Keratinocyte (primary cell): ENCODE data around the gene RTEL1. TPM values are rescaled to one million over a fixed set of nuclear protein-coding genes. Genes with fewer than 3 reads are reported as not detected.
"Not testable (repeated sequence)": the region's sequence is repeated elsewhere in the genome, so short reads cannot be mapped to it uniquely, and the experiment has no call there.

Experiments
- DNase-seq: peaks from one replicate; pipeline ENCODE4 v3.0.0-alpha.2; 2011; ENCODE audit warnings: low read depth, missing footprints, low spot score
- FAIRE-seq: peaks from 2 replicates; lab custom pipeline; 2011; peaks lifted over from hg19 to GRCh38; lab: Jason Lieb, UNC
- H2AFZ ChIP-seq: 2 replicates; pipeline ENCODE4 v1.6.0; 2012; ENCODE audit warnings: low read length, control low read depth, inconsistent platforms; ENCODE audit not compliant: control insufficient read depth
- H3K27ac ChIP-seq: 2 replicates; pipeline ENCODE4 v1.5.1; 2011; ENCODE audit warnings: low read length; ENCODE audit not compliant: control insufficient read depth, insufficient read depth
- H3K27me3 ChIP-seq: 3 replicates; pipeline ENCODE4 v1.6.0; 2011; ENCODE audit warnings: low read length; ENCODE audit not compliant: control insufficient read depth, insufficient read depth; ENCODE audit errors: extremely low read depth
- H3K36me3 ChIP-seq, 2 experiments: 2 replicates in 1 of 2; 3 replicates in 1 of 2; pipeline ENCODE4 v1.5.1; 2011; ENCODE audit warnings: low read length in 2 of 2, mild to moderate bottlenecking in 1 of 2; ENCODE audit not compliant: control insufficient read depth in 2 of 2, insufficient read depth in 2 of 2; ENCODE audit errors: extremely low read depth in 1 of 2
- H3K4me1 ChIP-seq: 3 replicates; pipeline ENCODE4 v1.5.1; 2011; ENCODE audit warnings: low read length; ENCODE audit not compliant: control insufficient read depth, insufficient read depth; ENCODE audit errors: extremely low read depth
- H3K4me2 ChIP-seq: 3 replicates; pipeline ENCODE4 v1.6.0; 2011; ENCODE audit warnings: low read depth, low read length; ENCODE audit not compliant: control insufficient read depth, insufficient read depth; ENCODE audit errors: extremely low read depth
- H3K4me3 ChIP-seq, 3 experiments: fragments of 200-600 bp in 1 of 3; sonication (generic) in 1 of 3; 2 replicates in 2 of 3; 3 replicates in 1 of 3; pipeline ENCODE4 v1.5.1; 2011 to 2016; ENCODE audit warnings: low read length in 3 of 3, mild to moderate bottlenecking in 3 of 3, control low read depth in 2 of 3, inconsistent platforms in 1 of 3, low read depth in 1 of 3, mixed read lengths in 1 of 3, mixed run types in 1 of 3, moderate library complexity in 1 of 3; ENCODE audit not compliant: control insufficient read depth in 2 of 3, insufficient read depth in 2 of 3; ENCODE audit errors: extremely low read depth in 1 of 3
- H3K79me2 ChIP-seq: 2 replicates; pipeline ENCODE4 v1.6.0; 2012; ENCODE audit warnings: low read length; ENCODE audit not compliant: control insufficient read depth, insufficient read depth
- H3K9ac ChIP-seq: 3 replicates; pipeline ENCODE4 v1.6.0; 2011; ENCODE audit warnings: low read length; ENCODE audit not compliant: control insufficient read depth, insufficient read depth; ENCODE audit errors: extremely low read depth
- H3K9me1 ChIP-seq: 3 replicates; pipeline ENCODE4 v1.6.0; 2011; ENCODE audit warnings: low read length; ENCODE audit not compliant: control insufficient read depth, insufficient read depth; ENCODE audit errors: extremely low read depth
- H3K9me3 ChIP-seq: 2 replicates; pipeline ENCODE4 v1.5.1; 2012; ENCODE audit warnings: low read depth, low read length; ENCODE audit not compliant: control insufficient read depth
- H4K20me1 ChIP-seq: 3 replicates; pipeline ENCODE4 v1.6.0; 2011; ENCODE audit warnings: low read length; ENCODE audit not compliant: control insufficient read depth, insufficient read depth; ENCODE audit errors: extremely low read depth
- EZH2 ChIP-seq: IDR thresholded peaks from one replicate; pipeline ENCODE4 v1.6.1; 2012; ENCODE audit warnings: inconsistent platforms, mild to moderate bottlenecking, low read length, moderate library complexity
- dilution Hi-C: fragments of 300-500 bp; cut with MboI; formaldehyde crosslinking; loops from one replicate; pipeline ENCODE4 v1.7.0; 2020; ENCODE audit warnings: low sequenced_read_pairs; ENCODE audit not compliant: extremely low pct_ligation_motif_present
- polyA plus RNA-seq, 5 experiments: library from polyadenylated mRNA; depleted of rRNA in 3 of 5; stranded (reverse) in 3 of 5; stranded (forward) in 1 of 5; unstranded in 1 of 5; fragments of >200 nt; gene quantifications; 1 replicate in 1 of 5; 2 replicates in 3 of 5; 3 replicates in 1 of 5; pipeline versions ENCODE4 v1.2.1 to v1.2.3, GENCODE V29; 2011 to 2012; ENCODE audit warnings: missing spikeins in 2 of 5, low read depth in 1 of 5, low replicate concordance in 1 of 5
- TF ChIP-seq, protein P1 (sequence below), 3 experiments: IDR thresholded peaks in 1 of 3; conservative IDR thresholded peaks in 1 of 3; optimal IDR thresholded peaks in 1 of 3; 2 replicates in 2 of 3; 3 replicates in 1 of 3; pipeline versions ENCODE3 to v1.5.1; 2011; ENCODE audit warnings: low read length in 3 of 3, mild to moderate bottlenecking in 3 of 3, moderate library complexity in 2 of 3, control low read depth in 1 of 3, inconsistent platforms in 1 of 3; ENCODE audit not compliant: insufficient read depth in 2 of 3; ENCODE audit errors: extremely low read depth in 1 of 3

Gene RTEL1
- polyA plus RNA-seq, 1 donor (not counting 4 experiments of a cell fraction or from before 2014, with no cell fraction given), result 12.4 TPM

DNA sequence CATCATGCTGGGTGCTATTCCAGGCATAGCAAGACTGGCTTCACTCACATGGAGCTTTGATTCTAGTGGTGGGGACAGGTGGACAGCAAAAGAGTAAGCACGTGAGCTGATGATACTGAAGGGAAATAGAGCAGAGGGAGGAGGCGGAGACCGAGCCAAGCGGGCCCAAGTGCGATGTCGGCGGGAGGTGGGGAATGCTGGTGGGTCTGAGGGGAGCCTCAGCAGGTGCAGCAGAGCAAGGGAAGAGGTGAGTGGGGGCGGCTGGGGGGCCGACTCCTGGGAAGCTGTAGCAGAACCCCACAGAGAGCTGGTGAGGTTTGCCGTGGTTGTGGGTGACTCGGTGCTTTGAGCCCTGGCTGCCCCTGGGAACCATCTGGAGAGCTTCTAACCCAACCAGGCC lies 10.2 kb downstream of the RTEL1 start:
- H3K79me2 ChIP-seq, result peaks cover 3% of the 10 kb centered on the region
- no peak for DNase-seq
- no peak for FAIRE-seq
- H3K9me1 ChIP-seq, result no peaks in the 10 kb centered on the region
- H3K27ac ChIP-seq, result no peak overlapping the region
- no peak overlapping the region for H3K9ac ChIP-seq
- H2AFZ ChIP-seq, result no peak overlapping the region
- no peak overlapping the region for H3K4me3 ChIP-seq
- no peak for TF ChIP-seq EZH2
- TF ChIP-seq, protein P1, sequence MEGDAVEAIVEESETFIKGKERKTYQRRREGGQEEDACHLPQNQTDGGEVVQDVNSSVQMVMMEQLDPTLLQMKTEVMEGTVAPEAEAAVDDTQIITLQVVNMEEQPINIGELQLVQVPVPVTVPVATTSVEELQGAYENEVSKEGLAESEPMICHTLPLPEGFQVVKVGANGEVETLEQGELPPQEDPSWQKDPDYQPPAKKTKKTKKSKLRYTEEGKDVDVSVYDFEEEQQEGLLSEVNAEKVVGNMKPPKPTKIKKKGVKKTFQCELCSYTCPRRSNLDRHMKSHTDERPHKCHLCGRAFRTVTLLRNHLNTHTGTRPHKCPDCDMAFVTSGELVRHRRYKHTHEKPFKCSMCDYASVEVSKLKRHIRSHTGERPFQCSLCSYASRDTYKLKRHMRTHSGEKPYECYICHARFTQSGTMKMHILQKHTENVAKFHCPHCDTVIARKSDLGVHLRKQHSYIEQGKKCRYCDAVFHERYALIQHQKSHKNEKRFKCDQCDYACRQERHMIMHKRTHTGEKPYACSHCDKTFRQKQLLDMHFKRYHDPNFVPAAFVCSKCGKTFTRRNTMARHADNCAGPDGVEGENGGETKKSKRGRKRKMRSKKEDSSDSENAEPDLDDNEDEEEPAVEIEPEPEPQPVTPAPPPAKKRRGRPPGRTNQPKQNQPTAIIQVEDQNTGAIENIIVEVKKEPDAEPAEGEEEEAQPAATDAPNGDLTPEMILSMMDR (optimal IDR thresholded peaks at IDR 0.05 in 1 of 3, IDR thresholded peaks at IDR 0.05 in 1 of 3, conservative IDR thresholded peaks at IDR 0.05 in 1 of 3; ENCODE audit: extremely low read depth in 1 of 3, insufficient read depth in 2 of 3, low read length in 3 of 3), result no peak
- no peaks in the 10 kb centered on the region for H3K27me3 ChIP-seq
- dilution Hi-C loops, result no loop called here
- no peaks in the 10 kb centered on the region for H3K9me3 ChIP-seq
- H4K20me1 ChIP-seq, result no peaks in the 10 kb centered on the region
- H3K4me1 ChIP-seq, result no peaks in the 10 kb centered on the region
- H3K4me2 ChIP-seq, result no peak overlapping the region
- H3K36me3 ChIP-seq, result peaks cover 15 to 18% of the 10 kb centered on the region in 2 experiments

DNA sequence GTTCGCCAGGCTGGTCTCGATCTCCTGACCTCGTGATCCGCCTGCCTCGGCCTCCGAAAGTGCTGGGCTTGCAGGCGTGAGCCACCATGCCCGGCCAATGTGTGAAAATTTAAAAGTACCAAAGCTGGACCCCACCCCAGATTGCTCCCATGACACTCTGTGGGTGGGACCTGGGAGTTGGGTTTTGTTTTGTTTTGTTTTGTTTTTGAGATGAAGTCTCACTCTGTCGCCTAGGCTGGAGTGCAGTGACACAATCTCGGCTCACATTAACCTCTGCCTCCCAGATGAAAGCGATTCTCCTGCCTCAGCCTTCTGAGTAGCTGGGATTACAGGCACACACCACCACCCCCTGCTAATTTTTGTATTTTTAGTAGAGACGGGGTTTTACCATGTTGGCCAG lies 13.6 kb downstream of the RTEL1 start:
- H3K36me3 ChIP-seq, result peaks cover 14 to 17% of the 10 kb centered on the region in 2 experiments
- dilution Hi-C loops, FAIRE-seq: not testable (repeated sequence)

DNA sequence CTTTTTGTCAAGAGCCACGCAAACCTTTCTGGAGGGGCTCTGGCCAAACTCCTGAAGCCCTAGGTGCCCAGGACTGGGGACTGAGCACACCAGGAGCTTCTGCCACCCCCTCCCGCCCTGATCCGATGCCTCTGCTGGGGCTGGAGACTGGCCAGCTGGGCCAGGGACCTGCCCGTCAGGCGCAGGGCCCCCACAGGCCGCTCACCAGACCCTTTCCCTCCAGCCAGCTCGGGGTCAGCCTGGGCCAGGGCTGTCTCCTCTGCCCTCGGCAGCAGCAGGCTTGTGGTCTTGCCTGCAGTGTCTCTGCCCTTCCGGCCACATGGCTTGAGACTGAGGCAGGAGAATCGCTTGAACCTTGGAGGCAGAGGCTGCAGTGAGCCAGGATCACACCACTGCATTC lies 14.6 kb downstream of the RTEL1 start:
- no peaks in the 10 kb centered on the region for H3K4me1 ChIP-seq
- no peaks in the 10 kb centered on the region for H3K9me1 ChIP-seq
- no peaks in the 10 kb centered on the region for H3K9me3 ChIP-seq
- no peaks in the 10 kb centered on the region for H3K79me2 ChIP-seq
- no peak overlapping the region for H3K9ac ChIP-seq
- no peak overlapping the region for H2AFZ ChIP-seq
- FAIRE-seq (no peak), DNase-seq (no peak)
- no peak overlapping the region for H3K4me2 ChIP-seq
- H3K36me3 ChIP-seq, result peaks cover 13 to 14% of the 10 kb centered on the region in 2 experiments
- no peak overlapping the region for H3K4me3 ChIP-seq
- dilution Hi-C loops, result no loop called here
- H3K27ac ChIP-seq, result no peak overlapping the region
- no peaks in the 10 kb centered on the region for H4K20me1 ChIP-seq
- no peaks in the 10 kb centered on the region for H3K27me3 ChIP-seq
- TF ChIP-seq EZH2, result no peak
- TF ChIP-seq, protein P1 (optimal IDR thresholded peaks at IDR 0.05 in 1 of 3, IDR thresholded peaks at IDR 0.05 in 1 of 3, conservative IDR thresholded peaks at IDR 0.05 in 1 of 3; ENCODE audit: extremely low read depth in 1 of 3, insufficient read depth in 2 of 3, low read length in 3 of 3), result no peak

More for the DNA sequence above, 13.6 kb downstream of the RTEL1 start:
- not testable (repeated sequence) for H3K9me1 ChIP-seq, H3K4me3 ChIP-seq, H4K20me1 ChIP-seq, DNase-seq, H3K9me3 ChIP-seq, H2AFZ ChIP-seq, H3K4me2 ChIP-seq, H3K27me3 ChIP-seq, H3K4me1 ChIP-seq, H3K79me2 ChIP-seq, H3K9ac ChIP-seq, H3K27ac ChIP-seq
